HFF-Myc (cell line): Measurements from ENCODE around the gene IPO13.

Experiments used
- DNase-seq: peaks from one replicate; pipeline ENCODE4 v3.0.0-alpha.2; 2011; ENCODE audit warnings: low read depth; ENCODE audit errors: extremely low read depth
- H3K4me3 ChIP-seq: replicated peaks from 2 replicates; pipeline ENCODE4 v1.5.1; 2011; ENCODE audit warnings: low read depth, mild to moderate bottlenecking, control low read depth, low read length
- CTCF ChIP-seq: IDR thresholded peaks from 2 replicates; pipeline ENCODE4 v1.5.1; 2012; ENCODE audit warnings: mild to moderate bottlenecking, low read depth, low read length, control low read depth; ENCODE audit errors: missing control alignments

IPO13 gene

DNA sequence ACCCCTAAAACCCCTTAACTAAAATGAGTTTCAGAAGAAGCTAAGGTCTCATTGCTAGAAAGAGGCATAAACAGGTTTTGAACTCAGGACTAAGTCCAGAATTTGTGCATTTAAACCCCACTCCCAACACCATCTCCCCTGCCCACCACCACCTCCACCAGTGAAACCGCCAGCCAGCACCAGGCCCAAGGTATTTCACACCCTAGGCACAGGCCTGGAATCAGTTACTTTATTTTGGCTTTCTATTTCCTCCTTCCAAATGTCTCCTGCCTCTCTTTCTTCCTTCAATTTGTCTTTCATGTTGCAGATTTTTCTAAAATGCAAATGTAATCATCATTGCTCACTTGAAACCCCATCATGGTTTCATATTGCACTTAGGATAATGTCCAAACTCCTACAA lies 1.9 kb upstream of the IPO13 start:
- H3K4me3 ChIP-seq, result no peak overlapping the region
- no peak for DNase-seq
- no peak for TF ChIP-seq CTCF

- no peak for TF ChIP-seq CTCF
- peak overlapping the region; percentile 86 for H3K4me3 ChIP-seq
- no peak for DNase-seq
These were observed 995 bp upstream of the IPO13 start for GRCh38 chr1:43945674-43946235.

- H3K4me3 ChIP-seq, result peak overlapping the region; percentile 86
- no peak for TF ChIP-seq CTCF
- no peak for DNase-seq
These were observed 517 bp downstream of the IPO13 start for GRCh38 chr1:43947061-43947873.

DNA sequence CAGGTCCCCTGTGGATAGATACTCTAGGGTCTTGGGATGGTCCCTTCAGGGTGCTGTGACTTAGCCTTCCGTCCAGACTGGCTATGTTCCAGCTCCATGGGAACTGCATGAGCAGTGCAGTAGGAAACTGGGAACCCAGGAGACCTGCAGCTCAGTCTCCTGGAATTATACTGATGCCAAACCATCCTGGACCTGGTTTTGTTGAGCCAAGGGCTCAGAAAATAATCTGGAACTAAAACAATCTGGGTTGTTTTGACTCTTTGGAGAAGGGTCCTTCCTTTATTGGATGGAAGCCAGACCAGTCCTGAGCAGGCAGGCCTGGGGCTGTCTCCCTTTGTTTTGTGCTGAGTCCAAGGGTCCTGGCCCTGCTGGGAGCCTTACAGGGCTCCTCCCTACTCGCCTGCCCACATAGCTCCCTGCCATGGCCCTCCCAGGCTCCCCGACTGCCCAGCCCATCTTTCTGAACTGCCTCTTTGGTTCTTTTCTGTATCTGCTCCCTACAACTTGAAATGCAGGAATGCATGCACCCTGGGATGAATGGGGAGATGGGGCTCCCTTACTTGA lies 1.2 kb downstream of the IPO13 start:
- TF ChIP-seq CTCF, result no peak
- H3K4me3 ChIP-seq, result peak overlapping the region; percentile 86
- DNase-seq, result no peak

DNA sequence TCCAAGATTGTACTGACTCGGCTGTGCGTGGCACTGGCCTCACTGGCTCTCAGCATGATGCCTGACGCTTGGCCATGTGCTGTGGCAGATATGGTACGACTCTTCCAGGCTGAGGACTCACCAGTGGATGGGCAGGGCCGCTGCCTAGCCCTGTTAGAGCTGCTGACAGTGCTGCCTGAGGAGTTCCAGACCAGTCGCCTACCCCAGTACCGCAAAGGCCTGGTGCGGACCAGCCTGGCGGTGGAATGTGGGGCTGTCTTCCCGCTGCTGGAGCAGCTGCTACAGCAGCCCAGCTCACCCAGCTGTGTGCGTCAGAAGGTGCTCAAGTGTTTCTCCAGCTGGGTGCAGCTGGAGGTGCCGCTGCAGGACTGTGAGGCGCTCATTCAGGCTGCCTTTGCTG lies 2.9 kb downstream of the IPO13 start:
- TF ChIP-seq CTCF, result no peak
- no peak overlapping the region for H3K4me3 ChIP-seq
- no peak for DNase-seq

- no peak for DNase-seq
- no peak for TF ChIP-seq CTCF
- H3K4me3 ChIP-seq, result no peak overlapping the region
These were observed 4.6 kb downstream of the IPO13 start for GRCh38 chr1:43951021-43951985.
